Fibroblast of the aortic adventitia (primary cell): ENCODE measurements around the gene GPATCH4. TPM values are rescaled to one million over a fixed set of nuclear protein-coding genes. Genes with fewer than 3 reads are reported as not detected.

Experiments used
- DNase-seq: peaks from one replicate; pipeline ENCODE4 v3.0.0-alpha.2; 2010; ENCODE audit warnings: low read depth
- H3K4me3 ChIP-seq: 2 replicates; pipeline ENCODE4 v1.5.1; 2011; ENCODE audit warnings: low read depth, mild to moderate bottlenecking, control low read depth, low read length, moderate library complexity
- CTCF ChIP-seq: IDR thresholded peaks from 2 replicates; pipeline ENCODE4 v1.5.1; 2011; ENCODE audit warnings: mild to moderate bottlenecking, low read length, control low read depth, inconsistent platforms; ENCODE audit not compliant: insufficient read depth
- total RNA-seq: library from RNA; depleted of rRNA; stranded (reverse); fragments of >200 nt; gene quantifications from 2 replicates; pipeline ENCODE4 v1.2.3, GENCODE V29; 2012; ENCODE audit warnings: low replicate concordance

The GPATCH4 gene
- total RNA-seq, 1 donor = 18.9 TPM

- no peak for TF ChIP-seq CTCF
- DNase-seq = no peak
Measured at GRCh38 chr1:156551066-156551643, 50.1 kb downstream of the GPATCH4 start.

GRCh38 chr1:156550346-156550745, 50.9 kb downstream of the GPATCH4 start:
- no peak for TF ChIP-seq CTCF
- DNase-seq = no peak
- no peak overlapping the region for H3K4me3 ChIP-seq

More at GRCh38 chr1:156551066-156551643, 50.1 kb downstream of the GPATCH4 start:
- no peak overlapping the region for H3K4me3 ChIP-seq

- TF ChIP-seq CTCF = no peak
- no peak overlapping the region for H3K4me3 ChIP-seq
- no peak for DNase-seq
Measured at GRCh38 chr1:156549831-156550230, 51.4 kb downstream of the GPATCH4 start.

- no peak for TF ChIP-seq CTCF
- DNase-seq = no peak
- H3K4me3 ChIP-seq = no peak overlapping the region
Measured at GRCh38 chr1:156549390-156549789, 51.9 kb downstream of the GPATCH4 start.

GRCh38 chr1:156547982-156548381, 53.3 kb downstream of the GPATCH4 start:
- no peak overlapping the region for H3K4me3 ChIP-seq
- no peak for DNase-seq
- no peak for TF ChIP-seq CTCF

- TF ChIP-seq CTCF = no peak
- H3K4me3 ChIP-seq = no peak overlapping the region
- no peak for DNase-seq
Measured at GRCh38 chr1:156547434-156547833, 53.8 kb downstream of the GPATCH4 start.

GRCh38 chr1:156546267-156546666, 55.0 kb downstream of the GPATCH4 start:
- no peak for TF ChIP-seq CTCF
- no peak overlapping the region for H3K4me3 ChIP-seq
- no peak for DNase-seq
